Testis (tissue), 2 donors: ENCODE data around the gene GPC4.

Experiments used
- POLR2A ChIP-seq: fragments of 450-650 bp; IDR thresholded peaks from one replicate; pipeline ENCODE4 v1.6.1; 2017; ENCODE audit warnings: antibody characterized with exemption, mild to moderate bottlenecking, moderate library complexity
- TF ChIP-seq, protein P1 (sequence below), 3 experiments: fragments of 450-650 bp in 2 of 3; fragments of 200-600 bp in 1 of 3; sonication (generic) in 1 of 3; IDR thresholded peaks; one replicate each; pipeline ENCODE4 v1.5.1; 2016 to 2019; ENCODE audit warnings: antibody characterized with exemption in 3 of 3, mild to moderate bottlenecking in 2 of 3, moderate library complexity in 1 of 3

DNA sequence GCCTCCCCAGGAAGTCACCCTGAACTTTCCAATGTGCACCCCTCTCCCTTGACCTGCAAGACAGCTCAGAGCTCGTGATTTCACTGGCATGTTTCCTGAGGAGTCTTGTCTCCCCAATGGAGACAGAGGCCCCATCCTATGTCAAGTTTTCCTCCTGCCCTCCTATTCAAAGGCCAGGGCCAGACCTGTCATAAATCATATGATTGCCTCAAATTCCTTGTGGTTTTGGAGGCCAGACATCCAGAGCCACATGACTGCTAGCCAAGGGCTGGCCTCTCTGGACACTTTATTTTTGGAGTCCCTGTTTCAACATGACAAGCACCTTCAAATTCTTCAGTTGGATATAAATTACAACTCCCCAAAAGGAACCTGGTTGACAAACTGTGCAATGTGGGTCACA, 121.2 kb downstream of the GPC4 start:
- TF ChIP-seq, protein P1, sequence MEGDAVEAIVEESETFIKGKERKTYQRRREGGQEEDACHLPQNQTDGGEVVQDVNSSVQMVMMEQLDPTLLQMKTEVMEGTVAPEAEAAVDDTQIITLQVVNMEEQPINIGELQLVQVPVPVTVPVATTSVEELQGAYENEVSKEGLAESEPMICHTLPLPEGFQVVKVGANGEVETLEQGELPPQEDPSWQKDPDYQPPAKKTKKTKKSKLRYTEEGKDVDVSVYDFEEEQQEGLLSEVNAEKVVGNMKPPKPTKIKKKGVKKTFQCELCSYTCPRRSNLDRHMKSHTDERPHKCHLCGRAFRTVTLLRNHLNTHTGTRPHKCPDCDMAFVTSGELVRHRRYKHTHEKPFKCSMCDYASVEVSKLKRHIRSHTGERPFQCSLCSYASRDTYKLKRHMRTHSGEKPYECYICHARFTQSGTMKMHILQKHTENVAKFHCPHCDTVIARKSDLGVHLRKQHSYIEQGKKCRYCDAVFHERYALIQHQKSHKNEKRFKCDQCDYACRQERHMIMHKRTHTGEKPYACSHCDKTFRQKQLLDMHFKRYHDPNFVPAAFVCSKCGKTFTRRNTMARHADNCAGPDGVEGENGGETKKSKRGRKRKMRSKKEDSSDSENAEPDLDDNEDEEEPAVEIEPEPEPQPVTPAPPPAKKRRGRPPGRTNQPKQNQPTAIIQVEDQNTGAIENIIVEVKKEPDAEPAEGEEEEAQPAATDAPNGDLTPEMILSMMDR (IDR thresholded peaks at IDR 0.05), result no peak
- no peak for TF ChIP-seq POLR2A
